Stimulated activated CD8-positive, alpha-beta memory T cell treated with anti-CD3 and anti-CD28 coated beads, Interleukin-12 subunit alpha, Interleukin-12 subunit beta, amount 100 ng/mL, for 4 hours (primary cell): ENCODE measurements around the gene TMEM221.

Experiments used
- DNase-seq: peaks from one replicate; pipeline ENCODE4 v3.0.0-alpha.2; 2020; ENCODE audit warnings: low read depth

TMEM221 gene

GRCh38 chr19:17473041-17473440, 24.6 kb upstream of the TMEM221 start:
- no peak for DNase-seq

DNA sequence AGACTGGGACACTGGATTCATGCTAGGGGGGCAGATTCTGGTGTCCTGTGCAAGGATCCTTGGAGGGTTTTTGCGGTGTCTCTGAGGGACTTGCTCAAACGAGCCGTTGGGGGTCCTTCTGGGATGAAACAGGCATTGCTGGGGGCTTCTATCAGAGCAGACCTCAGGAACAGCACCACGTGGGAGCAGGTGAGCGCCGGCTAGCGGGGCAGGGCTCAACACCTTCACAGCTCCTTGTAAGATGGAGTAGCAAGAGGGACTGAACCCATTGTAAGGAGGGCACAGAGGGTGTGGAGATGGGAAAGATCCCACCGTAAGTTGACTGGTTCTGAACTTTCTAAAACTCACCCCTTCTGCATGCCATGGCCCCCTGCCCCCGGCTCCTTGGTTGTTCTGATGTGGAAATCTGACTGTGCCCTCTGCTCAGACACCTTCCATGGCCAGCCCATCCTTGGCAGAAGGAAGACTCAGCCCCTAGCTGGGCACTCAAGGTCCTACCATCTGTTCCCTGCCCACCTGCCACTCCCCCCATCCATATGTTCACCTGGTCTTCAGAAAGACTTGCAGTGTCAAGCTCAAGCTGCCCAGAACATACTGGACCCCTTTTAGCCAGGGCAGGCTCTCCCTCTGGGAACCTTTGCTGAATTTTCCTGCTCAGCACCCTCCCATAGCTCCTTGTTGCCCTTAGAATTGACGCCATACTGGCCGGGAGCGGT, 23.1 kb upstream of the TMEM221 start:
- no peak for DNase-seq

DNA sequence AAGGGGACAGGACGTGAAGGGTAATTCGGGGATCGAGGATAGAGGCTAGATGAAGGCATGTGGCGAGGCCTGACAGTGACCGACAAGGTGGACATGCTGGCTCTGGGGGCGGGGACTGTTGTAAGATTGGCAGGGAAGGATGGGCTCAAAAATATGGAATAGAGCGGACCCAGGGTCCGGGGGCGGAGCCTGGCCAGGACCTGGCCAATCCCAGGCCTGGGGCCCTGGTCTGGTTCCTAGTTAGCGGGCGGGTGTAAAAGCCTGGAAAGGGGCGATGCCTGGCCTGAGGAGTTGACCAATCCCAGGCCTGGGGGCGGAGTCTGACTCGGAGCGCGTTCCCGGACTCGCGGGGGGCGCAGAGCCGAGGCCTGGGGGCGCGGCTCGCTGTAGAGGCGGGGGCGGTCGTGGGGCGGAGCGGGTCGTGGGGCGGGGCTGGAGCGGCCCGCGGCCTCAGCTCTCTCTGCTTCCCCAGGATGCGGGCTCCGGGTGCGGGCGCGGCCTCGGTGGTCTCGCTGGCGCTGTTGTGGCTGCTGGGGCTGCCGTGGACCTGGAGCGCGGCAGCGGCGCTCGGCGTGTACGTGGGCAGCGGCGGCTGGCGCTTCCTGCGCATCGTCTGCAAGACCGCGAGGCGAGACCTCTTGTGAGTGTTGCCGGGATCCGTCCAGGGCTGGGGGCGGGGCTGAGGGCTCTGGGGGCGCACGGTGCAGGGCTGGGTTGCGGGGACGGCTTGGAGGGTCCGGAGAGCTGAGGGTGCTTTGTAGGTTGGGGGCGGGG, 21.8 kb upstream of the TMEM221 start, which contains the start of gene SLC27A1:
Gene SLC27A1 (plus strand): TSS at position 457 of the 774 bp plus-strand sequence. CDS start 17 bp downstream, at position 474.
- peak; percentile 81 for DNase-seq

DNA sequence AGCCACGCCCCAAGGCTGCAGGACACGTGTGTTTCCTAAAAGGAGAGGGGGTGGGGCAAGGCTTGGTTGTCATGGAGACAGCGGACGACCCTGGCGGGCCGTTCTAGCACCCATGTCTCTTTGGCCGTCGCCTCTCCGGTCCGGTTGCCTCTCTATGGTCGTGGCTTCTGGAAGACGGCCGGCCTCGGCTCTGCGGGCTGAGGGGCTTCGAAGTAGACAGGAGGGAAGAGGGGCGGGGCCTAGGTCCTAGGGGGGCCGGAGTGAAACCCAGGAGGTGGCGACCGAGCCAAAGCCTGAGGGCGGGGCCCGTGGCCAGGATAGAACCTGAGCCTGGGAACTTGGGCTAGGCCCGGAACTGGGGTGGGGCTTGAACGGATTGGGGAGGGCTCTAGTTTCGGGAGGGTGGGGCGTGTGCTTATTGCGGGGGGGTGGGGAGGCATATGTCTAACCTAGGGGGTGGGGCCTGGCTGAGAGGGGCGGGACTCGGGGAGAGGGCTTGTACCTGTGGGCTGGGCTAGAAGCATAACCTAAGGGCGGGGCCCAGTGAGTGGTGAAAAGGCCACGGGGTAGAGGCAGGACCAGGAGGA, 21.1 kb upstream of the TMEM221 start:
- peak; percentile 82 for DNase-seq

DNA sequence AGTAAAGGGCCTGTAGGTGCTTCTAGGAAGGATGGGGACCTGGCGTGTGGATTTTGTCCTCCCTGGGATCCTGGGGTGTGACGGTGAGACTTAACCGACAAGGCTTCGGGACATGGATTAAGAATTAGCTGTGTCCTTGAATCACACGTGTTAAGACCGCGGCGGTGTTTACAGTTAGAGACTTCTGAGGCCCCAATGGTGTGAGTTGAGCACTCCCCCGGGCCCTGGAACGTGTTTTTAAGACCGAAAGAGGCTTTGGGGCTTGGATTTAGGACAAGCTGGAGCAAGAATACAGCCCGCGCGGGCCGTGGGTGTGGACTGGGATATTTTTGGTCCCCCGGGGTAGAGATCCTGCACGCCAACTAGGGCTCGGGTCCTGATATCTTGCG, 20.6 kb upstream of the TMEM221 start:
- DNase-seq, result no peak

DNA sequence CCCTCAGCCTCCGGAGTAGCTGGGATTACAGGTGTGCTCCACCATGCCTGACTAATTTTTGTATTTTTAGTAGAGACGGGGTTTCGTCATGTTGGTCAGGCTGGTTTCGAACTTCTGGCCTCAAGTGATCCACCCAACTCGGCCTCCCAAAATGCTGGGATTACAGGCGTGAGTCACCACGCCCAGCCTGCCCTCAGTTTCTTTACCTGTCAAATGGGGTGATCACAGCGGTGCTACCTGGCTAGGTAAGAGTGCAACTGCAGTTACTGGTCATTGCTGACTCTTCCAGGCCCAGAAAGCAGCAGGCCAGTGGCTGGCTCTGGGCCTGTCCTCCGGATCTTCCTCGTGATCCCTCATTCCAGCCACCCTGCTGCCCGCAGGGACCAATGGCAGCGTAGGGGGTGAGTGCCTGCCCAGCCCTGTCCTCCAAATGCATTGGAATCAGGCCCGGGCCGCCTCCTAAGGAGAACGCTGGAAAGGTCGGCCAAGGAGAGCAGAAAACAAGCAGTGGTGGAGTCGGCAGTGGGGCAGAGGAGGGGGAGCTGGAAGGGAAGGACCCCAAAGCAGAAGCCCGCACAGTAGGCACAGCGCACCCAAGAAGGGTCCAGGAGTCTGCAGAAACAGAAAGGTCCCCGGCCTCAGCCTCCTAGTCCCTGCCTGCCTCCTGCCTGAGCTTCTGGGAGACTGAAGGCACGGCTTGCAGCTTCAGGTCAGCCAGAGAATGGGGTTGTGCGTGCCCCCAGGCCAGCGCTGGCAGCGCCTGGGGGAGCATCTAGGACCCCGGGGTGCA, 20.0 kb upstream of the TMEM221 start:
- DNase-seq, result no peak

- DNase-seq, result no peak
Measured at GRCh38 chr19:17467471-17468301, 19.2 kb upstream of the TMEM221 start.

DNA sequence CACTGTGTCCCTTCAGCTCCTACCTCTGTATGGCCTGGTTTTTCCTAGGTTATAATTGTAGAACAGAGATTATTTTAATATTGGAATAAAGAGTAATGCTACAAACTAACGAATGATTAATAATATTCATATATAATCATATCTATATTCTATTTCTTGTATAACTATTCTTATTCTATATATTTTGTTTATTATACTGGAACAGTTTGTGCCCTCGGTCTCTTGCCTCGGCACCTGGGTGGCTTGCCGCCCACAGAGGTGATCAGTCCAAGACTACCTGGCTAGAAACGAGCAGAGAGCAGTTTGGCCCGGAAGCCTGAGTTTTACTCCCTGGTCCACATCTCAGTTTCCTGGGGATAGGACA, 18.0 kb upstream of the TMEM221 start:
- no peak for DNase-seq

DNA sequence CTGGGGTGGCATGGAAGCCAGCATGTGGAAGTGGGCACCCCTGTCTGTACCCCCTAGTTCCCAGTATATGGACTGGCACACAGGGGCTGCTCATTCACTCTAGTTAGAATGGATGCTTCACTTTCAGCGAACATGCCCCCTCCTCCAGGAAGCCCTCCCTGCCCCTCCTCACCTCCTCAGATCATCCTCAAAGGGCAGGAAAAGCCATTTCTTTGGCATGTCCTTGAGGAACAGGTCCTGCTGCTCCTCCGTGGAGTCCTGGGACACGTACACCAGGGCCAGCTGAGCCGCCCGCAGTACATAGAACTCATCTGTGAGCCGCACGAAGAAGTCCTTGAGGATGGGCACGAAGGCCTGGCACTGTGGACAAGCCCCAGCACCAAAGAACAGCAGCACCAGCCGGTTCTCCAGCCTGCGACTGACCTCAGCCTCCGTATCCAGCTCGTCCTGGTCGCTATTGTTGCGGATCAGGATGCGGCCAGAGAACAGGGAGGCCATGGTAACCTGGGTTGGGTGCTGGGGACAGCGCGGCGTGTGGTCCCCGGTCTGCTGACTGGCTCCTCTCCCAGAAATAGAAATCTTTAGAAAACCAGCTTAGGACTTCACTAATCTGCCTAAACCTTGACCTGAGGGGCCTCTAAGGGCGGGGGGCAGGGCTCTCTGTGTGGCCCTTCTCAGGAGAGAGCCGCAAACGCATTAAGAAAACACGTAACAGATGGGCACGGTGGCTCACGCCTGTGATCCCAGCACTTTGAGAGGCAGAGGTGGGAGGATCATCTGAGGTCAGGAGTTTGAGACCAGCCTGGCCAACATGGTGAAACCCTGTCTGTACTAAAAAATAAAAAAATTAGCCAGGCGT, 12.1 kb upstream of the TMEM221 start, which contains the start of gene NXNL1:
Gene NXNL1 (minus strand): TSS at position 555 of the 859 bp plus-strand sequence. CDS start 57 bp downstream, at position 498.
- DNase-seq, result no peak

DNA sequence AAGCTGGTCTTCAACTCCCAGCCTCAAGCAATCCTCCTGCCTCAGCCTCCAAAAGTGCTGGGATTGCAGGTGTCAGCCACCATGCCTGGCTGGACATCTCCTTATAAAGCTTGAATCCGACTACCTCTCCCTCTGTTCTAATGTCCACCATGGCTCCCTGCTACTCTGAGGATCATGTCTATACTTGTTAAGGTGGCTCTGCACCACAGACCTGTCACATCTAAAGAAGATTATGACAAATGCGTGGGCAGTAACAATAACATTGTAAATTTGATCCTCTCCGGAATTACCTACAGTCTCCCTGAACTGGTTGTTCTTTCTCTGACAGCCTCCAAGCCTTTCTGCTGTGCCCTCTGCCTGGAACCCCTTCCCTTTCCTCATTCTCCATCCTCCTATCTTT, 10.5 kb upstream of the TMEM221 start:
- DNase-seq, result no peak

GRCh38 chr19:17457616-17458015, 9.1 kb upstream of the TMEM221 start:
- no peak for DNase-seq

- DNase-seq, result no peak
Measured at GRCh38 chr19:17456127-17456526, 7.7 kb upstream of the TMEM221 start.

DNA sequence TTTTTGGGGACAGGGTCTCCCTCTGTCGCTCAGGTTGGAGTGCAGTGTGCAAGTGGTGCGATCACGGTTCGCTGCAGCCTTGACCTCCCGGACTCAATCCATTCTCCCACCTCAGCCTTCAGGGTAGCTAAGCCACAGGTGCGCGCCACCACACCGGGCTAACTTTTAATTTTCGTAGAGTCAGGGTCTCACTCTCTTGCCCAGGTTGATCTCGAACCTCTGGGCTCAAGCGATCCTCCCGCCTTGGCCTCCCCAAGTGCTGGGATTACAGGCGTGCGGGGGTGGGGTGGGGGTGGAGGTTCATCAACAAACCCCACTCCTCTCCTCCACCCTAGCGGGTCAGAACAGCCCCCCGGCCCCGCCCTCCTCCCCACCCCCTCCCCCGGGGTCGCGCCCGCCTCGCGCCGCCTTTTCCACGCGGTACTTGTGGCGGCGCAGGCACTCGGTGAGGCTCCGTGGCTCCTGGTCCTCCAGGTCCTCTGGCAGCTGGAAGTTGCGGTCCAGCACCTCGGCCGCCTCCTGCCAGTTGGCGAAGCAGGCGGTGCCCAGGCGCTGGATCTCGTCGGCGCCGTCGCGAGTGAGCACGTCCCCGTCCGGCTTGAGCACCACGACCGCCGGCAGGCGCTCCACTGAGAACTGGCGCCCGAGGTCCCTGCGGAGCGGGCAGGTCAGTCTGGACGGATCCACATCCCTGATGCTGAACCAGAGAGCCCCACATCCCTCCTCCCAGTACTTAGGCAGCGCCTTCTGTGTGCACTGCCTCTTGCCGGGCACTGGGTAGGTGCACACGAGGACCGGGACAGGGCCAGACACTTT, 7.0 kb upstream of the TMEM221 start:
- DNase-seq, result no peak

DNA sequence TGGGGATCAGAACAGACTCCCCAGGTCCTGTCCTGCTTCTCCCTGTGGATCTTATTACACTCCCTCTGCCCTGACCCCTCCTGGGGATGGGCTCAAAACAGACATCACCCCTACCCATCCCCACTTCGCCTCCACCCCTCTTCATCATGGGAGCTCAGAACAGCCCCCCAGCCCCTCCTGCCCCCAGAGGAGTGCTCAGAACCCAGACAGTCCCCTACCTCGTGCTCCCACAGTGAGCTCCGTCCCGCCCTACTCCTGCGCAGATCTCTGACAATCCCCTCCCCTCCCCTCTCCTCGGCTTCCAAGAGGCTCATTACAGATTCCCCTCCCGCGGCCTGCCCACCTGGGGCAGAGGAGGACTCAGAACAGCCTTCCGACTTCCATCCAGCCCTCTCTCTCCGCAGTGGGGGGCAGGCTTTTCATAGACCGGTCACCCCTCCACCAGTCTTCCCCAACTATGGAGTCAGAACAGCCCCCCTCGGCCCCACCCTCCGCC, 6.2 kb upstream of the TMEM221 start:
- DNase-seq, result no peak

GRCh38 chr19:17451820-17452219, 3.4 kb upstream of the TMEM221 start:
- DNase-seq, result no peak

DNA sequence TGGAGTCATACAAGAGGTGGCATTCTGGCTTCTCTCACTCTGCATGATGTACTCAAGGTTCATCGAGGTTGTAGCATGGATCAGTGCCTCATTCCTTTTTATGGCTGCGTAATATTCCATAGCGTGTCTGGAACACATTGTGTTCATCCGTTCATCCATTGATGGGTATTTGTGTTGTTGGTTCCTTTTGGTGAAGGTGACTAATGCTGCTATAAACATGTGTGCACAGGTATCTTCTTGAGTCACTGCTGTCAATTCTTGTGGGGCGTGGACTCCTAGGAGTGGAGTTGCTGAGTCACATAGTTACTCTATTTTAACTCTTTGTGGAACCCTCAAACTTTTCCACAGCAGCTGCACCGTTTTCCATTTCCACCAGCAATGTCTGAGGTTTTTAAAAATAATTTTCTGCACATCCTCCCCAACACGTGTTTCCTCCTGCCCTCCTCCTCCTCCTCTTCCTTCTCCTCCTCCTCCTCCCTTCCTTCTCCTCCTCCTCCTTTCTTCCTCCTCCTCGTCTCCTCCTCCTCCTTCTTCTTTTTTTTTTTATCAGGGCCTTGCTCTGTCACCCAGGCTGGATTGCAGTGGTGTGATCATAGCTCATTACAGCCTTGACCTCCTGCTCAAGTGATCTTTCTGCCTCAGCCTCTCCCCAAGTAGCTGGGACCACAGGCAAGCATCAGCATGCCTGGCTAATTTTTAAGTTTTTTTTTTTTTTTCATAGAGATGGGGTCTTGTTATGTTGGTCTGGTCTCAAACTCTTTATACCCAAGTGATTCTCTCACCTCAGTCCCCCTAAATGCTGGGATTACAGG, 2.0 kb upstream of the TMEM221 start:
- DNase-seq, result no peak

GRCh38 chr19:17447704-17448130, 751 bp downstream of the TMEM221 start:
- DNase-seq, result no peak

DNA sequence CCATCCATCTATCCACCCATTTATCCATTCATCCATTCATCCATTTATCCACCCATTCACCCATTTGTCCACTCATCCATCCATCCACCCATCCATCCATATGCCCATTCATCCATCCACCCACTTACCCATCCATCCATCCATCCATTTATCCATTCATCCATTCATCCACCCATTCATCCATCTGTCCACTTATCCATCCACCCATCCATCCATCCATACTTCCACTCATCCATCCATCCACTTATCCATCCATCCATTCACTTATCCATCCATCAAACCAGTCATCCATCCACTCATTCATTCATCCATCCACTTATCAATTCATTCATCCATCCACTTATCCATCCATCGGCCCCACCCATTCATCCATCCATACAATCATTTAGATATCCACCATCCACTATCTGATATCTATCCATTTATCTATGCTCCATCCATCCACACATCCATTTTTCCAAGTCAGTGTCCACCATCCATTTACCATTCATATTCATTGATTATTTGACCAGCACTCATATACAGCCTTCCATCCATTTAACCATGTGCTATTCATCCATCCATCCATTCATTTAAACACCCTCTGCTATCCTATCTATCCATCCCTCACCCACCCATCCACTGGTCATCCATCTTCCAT, 2.8 kb downstream of the TMEM221 start:
- no peak for DNase-seq
